MM.1S (cell line): ENCODE data around the gene EEF2KMT.

Experiments
- EZH2 ChIP-seq: fragments of 300-600 bp; sonication (generic); optimal IDR thresholded peaks from 2 replicates; pipeline ENCODE3; 2017; ENCODE audit warnings: low read depth, mild to moderate bottlenecking, antibody characterized with exemption, low read length, mixed read lengths
- EZH2phosphoT487 ChIP-seq: fragments of 300-600 bp; sonication (generic); IDR thresholded peaks from 2 replicates; pipeline ENCODE4 v1.6.1; 2018; ENCODE audit warnings: antibody characterized with exemption, low read length
- TF ChIP-seq, protein P1 (sequence below): fragments of 300-600 bp; sonication (generic); IDR thresholded peaks from 2 replicates; pipeline ENCODE4 v1.5.1; 2016; ENCODE audit warnings: antibody characterized with exemption, low read length, mixed read lengths

GRCh38 chr16:5066511-5066910 lies 31.1 kb downstream of the EEF2KMT start:
- TF ChIP-seq, protein P1, sequence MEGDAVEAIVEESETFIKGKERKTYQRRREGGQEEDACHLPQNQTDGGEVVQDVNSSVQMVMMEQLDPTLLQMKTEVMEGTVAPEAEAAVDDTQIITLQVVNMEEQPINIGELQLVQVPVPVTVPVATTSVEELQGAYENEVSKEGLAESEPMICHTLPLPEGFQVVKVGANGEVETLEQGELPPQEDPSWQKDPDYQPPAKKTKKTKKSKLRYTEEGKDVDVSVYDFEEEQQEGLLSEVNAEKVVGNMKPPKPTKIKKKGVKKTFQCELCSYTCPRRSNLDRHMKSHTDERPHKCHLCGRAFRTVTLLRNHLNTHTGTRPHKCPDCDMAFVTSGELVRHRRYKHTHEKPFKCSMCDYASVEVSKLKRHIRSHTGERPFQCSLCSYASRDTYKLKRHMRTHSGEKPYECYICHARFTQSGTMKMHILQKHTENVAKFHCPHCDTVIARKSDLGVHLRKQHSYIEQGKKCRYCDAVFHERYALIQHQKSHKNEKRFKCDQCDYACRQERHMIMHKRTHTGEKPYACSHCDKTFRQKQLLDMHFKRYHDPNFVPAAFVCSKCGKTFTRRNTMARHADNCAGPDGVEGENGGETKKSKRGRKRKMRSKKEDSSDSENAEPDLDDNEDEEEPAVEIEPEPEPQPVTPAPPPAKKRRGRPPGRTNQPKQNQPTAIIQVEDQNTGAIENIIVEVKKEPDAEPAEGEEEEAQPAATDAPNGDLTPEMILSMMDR = no peak
- no peak for TF ChIP-seq EZH2
- TF ChIP-seq EZH2phosphoT487 = no peak
